ENCODE data around the gene KRT76.

KRT76 gene

DNA sequence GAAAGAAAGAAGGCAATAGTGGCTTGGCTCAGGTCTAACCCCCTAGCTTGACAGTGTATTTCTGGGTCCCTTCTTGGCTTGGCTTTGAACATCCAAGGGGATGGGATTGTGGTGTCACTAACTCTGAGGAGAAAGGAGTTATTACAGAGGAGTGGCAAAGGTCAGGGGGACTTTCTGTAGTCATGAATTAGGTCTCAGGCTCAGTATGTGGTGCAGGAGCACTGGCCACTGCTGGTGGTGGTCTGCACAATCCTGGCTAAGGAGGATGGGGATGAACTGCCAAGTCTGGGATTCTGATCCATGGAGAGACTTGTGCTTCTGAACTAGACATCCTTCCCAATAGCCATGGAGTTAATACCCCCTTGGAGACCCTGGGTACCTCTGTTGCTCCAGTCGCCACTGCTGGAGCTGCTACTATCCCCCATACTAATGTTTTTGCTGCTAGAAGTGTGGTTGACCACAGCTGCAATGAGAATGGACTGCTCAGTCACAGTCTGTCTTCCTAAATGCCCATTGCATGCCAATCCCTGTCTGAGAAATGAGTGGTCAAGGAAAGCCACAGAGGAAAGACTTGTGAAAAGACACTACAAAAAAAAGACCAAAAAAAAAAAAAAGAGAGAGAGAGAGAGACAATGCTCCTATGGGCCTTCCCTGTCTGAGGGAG is 32.5 kb downstream of the KRT76 start:
- no peaks in the 10 kb centered on the region for H3K9me3 ChIP-seq
- no peaks in the 10 kb centered on the region for H3K36me3 ChIP-seq (replicated peaks)
- peaks cover 12% of the 10 kb centered on the region; the same call in 1 of the 2 replicates for H3K27me3 ChIP-seq (ENCODE audit: low read depth)
- no peak overlapping the region for H3K4me3 ChIP-seq
- no peaks in the 10 kb centered on the region for H3K4me1 ChIP-seq
- DNase-seq (ENCODE audit: low spot score in 2 of 2) = no peak
- in situ Hi-C loops (cut with MboI; ENCODE audit: low sequenced_read_pairs) = no loop called here

DNA sequence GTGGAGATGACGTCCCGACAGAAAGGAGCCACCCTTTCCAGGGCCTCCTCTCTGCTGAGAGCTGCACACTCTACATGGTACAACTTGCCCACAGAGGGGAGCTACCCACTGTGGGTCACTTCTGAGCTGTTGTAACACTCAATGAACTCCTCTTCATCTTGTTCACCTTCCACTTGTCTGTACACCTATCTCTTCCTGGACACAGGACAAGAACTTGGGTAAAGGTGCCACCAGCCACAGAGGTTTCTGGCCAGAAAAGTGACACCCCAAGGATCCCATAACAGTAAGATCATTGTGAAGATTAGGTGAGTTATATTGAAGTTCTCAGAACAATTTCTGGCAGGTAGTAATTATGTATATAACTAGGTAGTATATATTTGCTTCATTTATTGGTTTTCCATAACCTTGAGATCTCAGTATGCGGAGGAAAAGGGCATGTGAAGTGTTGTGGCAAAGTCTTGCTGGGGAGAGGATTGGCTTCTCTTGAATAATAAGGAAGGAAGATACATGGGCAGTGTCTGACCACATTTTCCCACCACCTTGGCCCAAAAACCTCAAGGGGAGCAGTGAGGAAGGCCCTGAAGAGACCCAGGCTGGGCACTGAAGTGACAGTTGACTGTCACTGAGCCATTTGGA is 34.2 kb downstream of the KRT76 start:
- Histone ChIP-seq H3K36me3 (replicated peaks) (no peaks in the 10 kb centered on the region), H3K9me3 (no peaks in the 10 kb centered on the region), H3K4me3 (no peak overlapping the region), H3K4me1 (no peaks in the 10 kb centered on the region), H3K27me3 (ENCODE audit: low read depth) (no peaks in the 10 kb centered on the region)
- in situ Hi-C loops (cut with MboI; ENCODE audit: low sequenced_read_pairs) = no loop called here
- no peak for DNase-seq (ENCODE audit: low spot score in 2 of 2)

DNA sequence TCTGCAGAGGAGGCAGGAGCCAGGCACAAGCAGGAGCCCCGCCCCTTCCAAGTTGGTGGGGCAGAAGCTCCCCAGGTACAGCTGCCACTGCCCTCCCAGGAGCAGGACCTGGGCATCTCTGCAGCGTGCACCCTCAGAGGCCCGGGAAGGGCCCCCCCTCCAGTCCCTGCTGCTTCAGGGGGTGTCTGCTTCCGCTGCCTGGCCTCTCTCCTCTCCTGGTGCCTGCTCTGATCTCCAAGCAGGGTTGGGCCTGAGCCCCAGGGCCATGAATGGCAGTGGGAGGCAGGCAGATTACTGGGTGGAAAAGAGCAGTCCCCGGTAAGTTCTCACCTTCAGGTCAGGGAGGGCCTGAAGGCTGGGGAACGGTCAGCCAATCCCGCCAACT is 35.0 kb downstream of the KRT76 start:
- no peak for DNase-seq (ENCODE audit: low spot score in 2 of 2)
- no peaks in the 10 kb centered on the region for H3K9me3 ChIP-seq
- no peaks in the 10 kb centered on the region for H3K4me1 ChIP-seq
- H3K36me3 ChIP-seq (replicated peaks) = no peaks in the 10 kb centered on the region
- in situ Hi-C loops (cut with MboI; ENCODE audit: low sequenced_read_pairs) = no loop called here
- H3K4me3 ChIP-seq = no peak overlapping the region
- no peaks in the 10 kb centered on the region for H3K27me3 ChIP-seq (ENCODE audit: low read depth)

DNA sequence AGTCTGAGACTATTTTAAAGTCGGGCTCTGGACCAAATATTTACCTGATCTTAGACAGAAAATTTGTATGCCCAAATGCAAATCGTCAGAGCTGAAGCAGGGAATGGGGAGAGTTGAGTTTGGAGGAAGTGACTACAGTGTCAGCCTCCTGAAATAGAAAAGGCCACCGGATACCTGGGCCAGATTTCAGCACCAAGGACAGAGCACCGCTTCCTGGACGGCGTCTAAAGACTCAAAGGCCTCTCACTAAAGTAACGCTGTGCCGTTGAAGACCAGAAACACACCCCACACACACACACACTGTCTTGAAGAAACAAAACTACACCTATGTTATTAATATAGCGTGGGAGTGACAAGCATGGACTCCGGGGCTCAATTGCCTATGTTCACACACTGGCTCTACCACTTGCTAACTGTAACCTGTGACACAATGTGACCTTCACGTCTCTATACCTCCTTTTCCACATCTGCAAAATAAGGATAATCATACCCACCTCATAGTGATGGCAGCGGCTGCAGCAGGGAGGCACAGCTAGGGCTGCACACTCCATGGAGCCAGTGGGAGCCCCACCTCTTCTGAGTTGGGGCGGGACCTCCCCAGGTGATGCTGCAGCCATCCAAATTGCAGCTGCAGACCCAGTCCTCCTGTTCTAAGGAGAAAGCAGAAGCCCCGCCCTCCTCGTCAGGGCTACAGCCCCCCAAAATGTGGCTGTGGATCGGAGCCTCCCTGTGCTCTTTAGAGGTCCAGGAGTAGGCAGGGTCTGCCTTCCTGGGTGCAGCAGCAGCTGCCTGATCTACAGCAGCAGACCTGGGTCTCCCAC is 35.6 kb downstream of the KRT76 start:
- peak; percentile 18 to 83 for DNase-seq (ENCODE audit: low spot score in 2 of 2)
- in situ Hi-C loops (cut with MboI; ENCODE audit: low sequenced_read_pairs) = no loop called here
- Histone ChIP-seq H3K27me3 (ENCODE audit: low read depth) (no peaks in the 10 kb centered on the region), H3K9me3 (no peaks in the 10 kb centered on the region), H3K36me3 (replicated peaks) (no peaks in the 10 kb centered on the region), H3K4me3 (no peak overlapping the region), H3K4me1 (no peaks in the 10 kb centered on the region)

DNA sequence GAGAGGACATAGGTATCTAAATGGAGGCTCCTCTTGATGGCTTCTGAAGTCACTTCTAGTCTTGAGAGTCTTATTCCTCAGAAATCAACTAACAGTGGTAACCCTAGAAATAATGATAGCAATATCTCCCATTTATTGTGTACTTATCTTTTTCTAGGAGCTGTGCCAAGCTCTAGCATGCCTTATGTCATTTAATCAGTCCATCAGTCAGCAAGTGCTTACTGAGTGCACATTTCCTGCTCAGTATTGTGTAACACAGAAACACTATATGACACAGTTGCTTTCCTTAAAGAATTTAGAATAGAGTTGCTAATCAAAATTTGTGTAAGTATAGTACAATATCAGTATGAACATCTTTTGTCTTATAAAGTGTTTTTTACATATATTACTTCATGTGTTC is 36.6 kb downstream of the KRT76 start:
- Histone ChIP-seq H3K27me3 (ENCODE audit: low read depth) (no peaks in the 10 kb centered on the region), H3K4me3 (no peak overlapping the region), H3K4me1 (no peaks in the 10 kb centered on the region), H3K36me3 (replicated peaks) (no peaks in the 10 kb centered on the region), H3K9me3 (no peaks in the 10 kb centered on the region)
- in situ Hi-C loops (cut with MboI; ENCODE audit: low sequenced_read_pairs) = no loop called here
- DNase-seq (ENCODE audit: low spot score in 2 of 2) = no peak

DNA sequence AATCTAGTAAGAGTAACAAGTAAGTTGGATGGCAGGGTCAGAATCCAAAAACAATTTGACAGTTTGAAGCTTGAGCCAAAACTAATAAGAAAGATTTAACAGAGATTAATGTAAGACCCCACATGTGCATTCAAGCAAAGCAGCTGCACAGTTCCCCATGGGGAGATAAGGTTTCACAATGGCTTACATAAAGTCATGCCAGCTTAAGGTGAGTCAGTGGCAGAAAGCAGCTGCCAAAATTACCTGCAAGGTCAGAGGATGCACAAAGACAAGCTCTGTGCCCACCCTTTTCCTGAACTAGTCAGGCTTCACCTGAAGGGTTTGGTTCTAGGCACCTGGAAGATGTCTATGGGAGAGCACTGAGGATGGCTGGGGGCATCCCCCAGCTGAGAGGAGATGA is 37.2 kb downstream of the KRT76 start:
- Histone ChIP-seq H3K9me3 (no peaks in the 10 kb centered on the region), H3K36me3 (replicated peaks) (no peaks in the 10 kb centered on the region), H3K4me3 (no peak overlapping the region), H3K27me3 (ENCODE audit: low read depth) (no peaks in the 10 kb centered on the region), H3K4me1 (no peaks in the 10 kb centered on the region)
- DNase-seq (ENCODE audit: low spot score in 2 of 2) = no peak
- in situ Hi-C loops (cut with MboI; ENCODE audit: low sequenced_read_pairs) = no loop called here

DNA sequence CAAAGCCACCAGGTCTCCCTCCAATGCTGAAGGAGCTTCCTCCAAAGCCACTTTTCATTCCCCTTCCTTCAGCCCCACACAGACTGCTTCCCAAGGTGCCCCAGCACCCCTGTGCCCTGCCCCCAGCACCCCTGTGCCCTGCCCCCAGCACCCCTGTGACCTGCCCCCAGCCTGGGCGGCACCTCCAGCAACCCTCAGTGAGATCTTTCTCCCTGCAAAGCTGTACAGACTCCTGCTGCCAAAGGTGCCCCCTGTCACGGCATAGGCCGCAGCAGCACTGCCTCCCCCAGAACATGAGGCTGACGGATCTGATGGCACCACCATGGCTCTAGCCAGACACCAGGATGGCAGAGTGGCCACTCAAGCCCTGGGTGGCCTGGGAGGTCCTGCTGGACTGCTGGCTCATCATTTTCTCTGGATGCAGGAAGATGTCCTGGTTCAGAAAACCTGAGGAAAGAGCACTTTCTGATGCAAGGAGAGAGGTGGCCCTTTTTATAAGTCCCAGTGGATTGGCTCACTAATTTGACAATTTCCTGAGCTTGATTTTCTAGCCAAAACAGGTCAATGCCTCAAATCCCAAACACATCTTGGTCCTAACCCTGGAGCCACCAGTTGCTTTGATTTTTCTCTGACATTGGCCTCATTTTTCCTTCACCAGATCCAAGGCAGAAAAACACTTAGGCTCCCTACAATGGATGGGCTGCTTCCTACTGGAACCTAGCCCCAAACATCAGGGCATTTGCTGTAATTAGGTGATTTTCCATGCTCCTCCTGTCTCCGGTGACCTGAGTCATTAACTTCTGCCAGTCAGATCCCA is 41.1 kb downstream of the KRT76 start:
- Histone ChIP-seq H3K4me1 (no peaks in the 10 kb centered on the region), H3K36me3 (replicated peaks) (no peaks in the 10 kb centered on the region), H3K4me3 (no peak overlapping the region), H3K27me3 (ENCODE audit: low read depth) (no peaks in the 10 kb centered on the region), H3K9me3 (no peaks in the 10 kb centered on the region)
- no peak for DNase-seq (ENCODE audit: low spot score in 2 of 2)
- in situ Hi-C loops (cut with MboI; ENCODE audit: low sequenced_read_pairs) = no loop called here

DNA sequence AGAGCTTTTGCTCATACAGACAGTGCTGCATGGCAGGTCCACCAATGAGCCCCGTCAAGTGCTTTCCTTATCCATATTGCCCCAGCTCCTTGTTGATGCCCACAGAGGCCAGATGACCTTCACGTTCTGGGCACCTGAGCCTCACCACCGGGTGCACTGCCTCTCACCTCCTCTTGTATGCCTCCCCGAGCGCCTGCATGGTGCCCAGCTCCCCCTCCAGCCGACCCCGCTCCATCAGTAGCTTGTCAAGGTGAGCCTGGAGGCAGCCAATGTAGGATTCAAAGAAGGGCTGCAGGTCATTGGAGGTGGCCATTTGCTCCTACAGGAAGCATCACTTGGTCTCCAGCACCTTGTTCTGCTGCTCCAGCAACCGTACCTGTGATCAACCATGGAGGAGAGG is 42.0 kb downstream of the KRT76 start:
- no peaks in the 10 kb centered on the region for H3K9me3 ChIP-seq
- in situ Hi-C loops (cut with MboI; ENCODE audit: low sequenced_read_pairs) = no loop called here
- no peak overlapping the region for H3K4me3 ChIP-seq
- no peak for DNase-seq (ENCODE audit: low spot score in 2 of 2)
- H3K36me3 ChIP-seq (replicated peaks) = no peaks in the 10 kb centered on the region
- peaks cover under 1% of the 10 kb centered on the region; the same call in 1 of the 2 replicates for H3K27me3 ChIP-seq (ENCODE audit: low read depth)
- no peaks in the 10 kb centered on the region for H3K4me1 ChIP-seq

DNA sequence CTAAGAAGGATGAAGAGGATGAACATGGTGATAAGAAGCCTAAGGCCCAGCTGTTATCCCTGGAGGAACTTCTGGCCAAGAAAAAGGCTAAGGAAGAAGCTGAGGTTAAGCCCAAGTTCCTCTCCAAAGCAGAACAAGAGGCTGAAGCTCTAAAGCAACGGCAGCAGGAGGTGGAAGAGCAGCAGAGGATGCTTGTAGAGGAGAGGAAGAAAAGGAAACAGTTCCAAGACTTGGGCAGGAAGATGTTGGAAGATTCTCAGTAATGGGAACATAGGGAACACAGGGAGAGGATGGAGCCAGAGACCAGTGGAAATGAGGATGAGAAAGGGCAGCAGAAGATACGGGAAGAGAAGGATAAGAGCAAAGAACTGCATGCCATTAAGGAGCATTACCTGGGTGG is 46.4 kb downstream of the KRT76 start:
- Histone ChIP-seq H3K4me1 (no peaks in the 10 kb centered on the region), H3K36me3 (replicated peaks) (no peaks in the 10 kb centered on the region), H3K27me3 (ENCODE audit: low read depth) (peaks cover 14% of the 10 kb centered on the region), H3K4me3 (no peak overlapping the region), H3K9me3 (no peaks in the 10 kb centered on the region)
- DNase-seq (ENCODE audit: low spot score in 2 of 2) = no peak
- in situ Hi-C loops (cut with MboI; ENCODE audit: low sequenced_read_pairs) = no loop called here

DNA sequence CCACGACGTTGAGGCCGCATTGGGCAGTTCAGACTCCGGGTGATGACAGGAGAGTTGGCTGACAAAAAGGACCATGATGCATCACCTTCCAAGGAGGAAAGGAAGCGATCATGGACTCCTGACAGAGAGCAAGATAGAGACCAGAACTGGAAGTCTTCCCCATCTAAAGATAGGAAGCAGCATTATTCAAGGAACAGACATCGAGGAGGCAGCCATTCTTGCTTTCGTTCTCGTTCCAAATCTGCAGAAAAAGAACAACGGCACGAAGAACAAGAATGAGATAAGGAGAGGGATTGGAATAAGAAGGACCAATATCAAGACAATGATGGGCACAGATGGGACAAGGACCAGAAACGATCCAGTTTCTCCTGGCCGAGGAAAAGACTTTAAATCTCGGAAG is 46.8 kb downstream of the KRT76 start:
- Histone ChIP-seq H3K27me3 (ENCODE audit: low read depth) (peaks cover 14% of the 10 kb centered on the region), H3K4me3 (no peak overlapping the region), H3K9me3 (no peaks in the 10 kb centered on the region), H3K4me1 (no peaks in the 10 kb centered on the region), H3K36me3 (replicated peaks) (no peaks in the 10 kb centered on the region)
- in situ Hi-C loops (cut with MboI; ENCODE audit: low sequenced_read_pairs) = no loop called here
- DNase-seq (ENCODE audit: low spot score in 2 of 2) = no peak

DNA sequence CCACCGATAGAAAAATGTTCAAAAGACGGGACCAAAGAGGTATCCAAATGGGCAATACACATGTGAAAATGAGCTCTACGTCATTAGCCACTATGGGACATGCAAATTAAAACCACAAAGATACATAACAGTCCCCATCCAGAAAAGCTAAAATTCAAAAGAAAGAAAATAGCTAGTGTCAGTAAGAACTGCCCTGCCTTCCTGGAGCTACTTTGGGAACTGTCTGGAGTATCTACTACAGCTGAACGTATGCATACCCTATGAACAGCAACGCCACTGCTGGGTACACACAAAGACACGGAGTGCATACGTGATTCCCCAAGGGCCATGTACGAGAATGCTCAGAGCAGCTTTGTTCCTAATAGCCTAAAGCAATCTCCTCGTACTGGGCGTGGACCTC is 48.0 kb downstream of the KRT76 start:
- H3K4me3 ChIP-seq = no peak overlapping the region
- no peak for DNase-seq (ENCODE audit: low spot score in 2 of 2)
- no peaks in the 10 kb centered on the region for H3K4me1 ChIP-seq
- no peaks in the 10 kb centered on the region for H3K9me3 ChIP-seq
- in situ Hi-C loops (cut with MboI; ENCODE audit: low sequenced_read_pairs) = no loop called here
- H3K27me3 ChIP-seq (ENCODE audit: low read depth) = peaks cover 14% of the 10 kb centered on the region
- H3K36me3 ChIP-seq (replicated peaks) = no peaks in the 10 kb centered on the region

DNA sequence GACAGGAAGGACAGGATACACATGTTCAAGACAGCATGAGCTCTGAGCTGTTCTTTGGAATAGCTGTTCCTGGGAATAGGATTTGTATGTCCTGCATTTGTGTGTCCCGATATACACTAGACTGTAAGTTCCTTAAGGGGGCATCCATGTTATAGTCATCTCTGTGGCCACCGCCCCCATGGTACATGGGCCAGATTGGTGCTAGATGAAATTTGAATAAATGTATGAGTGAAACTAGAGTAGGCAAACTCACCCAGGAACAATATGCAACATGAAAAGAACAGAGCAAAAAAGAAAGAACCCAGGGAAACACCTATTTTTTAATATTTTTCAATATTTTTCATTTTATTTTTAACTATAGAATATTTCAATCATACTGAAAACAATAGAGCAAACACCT is 48.8 kb downstream of the KRT76 start:
- Histone ChIP-seq H3K27me3 (ENCODE audit: low read depth) (peaks cover 14% of the 10 kb centered on the region), H3K4me1 (no peaks in the 10 kb centered on the region), H3K9me3 (no peaks in the 10 kb centered on the region), H3K36me3 (replicated peaks) (no peaks in the 10 kb centered on the region), H3K4me3 (no peak overlapping the region)
- in situ Hi-C loops (cut with MboI; ENCODE audit: low sequenced_read_pairs) = no loop called here
- no peak for DNase-seq (ENCODE audit: low spot score in 2 of 2)

DNA sequence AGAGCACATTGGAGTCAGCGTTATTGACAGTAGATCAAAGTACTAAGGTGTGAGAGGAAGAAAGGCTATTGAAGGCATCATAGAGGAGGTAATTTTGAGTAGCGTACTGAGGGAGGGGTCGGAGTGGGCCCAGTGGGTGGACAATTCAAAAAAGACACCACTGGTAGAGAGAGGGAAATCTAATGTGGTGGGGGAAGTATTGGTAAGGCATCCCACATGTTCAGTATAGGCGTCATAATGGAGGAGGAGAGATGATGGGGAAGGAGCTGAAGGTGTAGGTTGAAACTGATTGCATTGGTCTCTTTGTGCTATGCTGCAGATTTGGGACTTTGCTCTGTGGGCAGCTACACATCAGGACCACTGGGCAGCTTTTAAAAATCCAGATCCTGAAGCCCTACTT is 50.1 kb downstream of the KRT76 start:
- in situ Hi-C loops (cut with MboI; ENCODE audit: low sequenced_read_pairs) = no loop called here
- Histone ChIP-seq H3K36me3 (replicated peaks) (no peaks in the 10 kb centered on the region), H3K4me1 (no peaks in the 10 kb centered on the region), H3K27me3 (ENCODE audit: low read depth) (peaks cover 14% of the 10 kb centered on the region), H3K9me3 (no peaks in the 10 kb centered on the region), H3K4me3 (no peak overlapping the region)
- no peak for DNase-seq (ENCODE audit: low spot score in 2 of 2)

DNA sequence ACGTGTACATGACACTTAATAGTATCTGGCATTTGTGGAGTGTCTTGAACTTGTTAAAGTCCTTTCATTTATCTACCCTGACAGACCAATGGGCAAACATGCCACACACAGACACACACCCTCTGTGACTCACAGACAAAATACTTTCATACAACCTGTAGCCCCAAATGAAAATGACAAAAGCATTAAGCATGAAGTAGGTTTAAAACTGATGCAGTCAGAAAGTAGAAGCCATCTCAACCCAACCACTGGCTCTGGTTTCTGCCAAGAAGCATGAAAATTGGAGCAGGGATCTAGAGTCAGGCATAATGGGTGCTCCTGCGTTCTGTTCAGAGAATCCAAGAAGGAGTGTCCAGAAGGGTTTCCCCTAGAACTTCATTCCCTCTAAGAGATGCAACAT is 50.7 kb downstream of the KRT76 start:
- Histone ChIP-seq H3K27me3 (ENCODE audit: low read depth) (peaks cover 14% of the 10 kb centered on the region), H3K4me3 (no peak overlapping the region), H3K4me1 (no peaks in the 10 kb centered on the region), H3K36me3 (replicated peaks) (no peaks in the 10 kb centered on the region), H3K9me3 (no peaks in the 10 kb centered on the region)
- no peak for DNase-seq (ENCODE audit: low spot score in 2 of 2)
- in situ Hi-C loops (cut with MboI; ENCODE audit: low sequenced_read_pairs) = no loop called here

Data from HAP-1 (cell line).